Endometrium (tissue), 2 donors: ENCODE results near the gene GOLGA1.
A peak's percentile ranks its signal among the peaks of the same experiment; 100 is the strongest.
"Not testable (repeated sequence)": the region's sequence is repeated elsewhere in the genome, so short reads cannot be mapped to it uniquely, and the experiment has no call there.

Source experiments
- FAIRE-seq: peaks from 2 replicates; lab custom pipeline; 2012; peaks lifted over from hg19 to GRCh38; lab: Jason Lieb, UNC
- donor health status: control.
- donor health status: control.

The GOLGA1 gene

GRCh38 chr9:124934290-124934689 is 6.6 kb downstream of the GOLGA1 start:
- FAIRE-seq, result no peak

- no peak for FAIRE-seq
Measured at GRCh38 chr9:124932333-124932732, 8.6 kb downstream of the GOLGA1 start.

- no peak for FAIRE-seq
Measured at GRCh38 chr9:124929464-124929863, 11.4 kb downstream of the GOLGA1 start.

- no peak for FAIRE-seq
Measured at GRCh38 chr9:124928116-124928515, 12.8 kb downstream of the GOLGA1 start.

- not testable (repeated sequence) for FAIRE-seq
Measured at GRCh38 chr9:124920394-124920793, 20.5 kb downstream of the GOLGA1 start.

GRCh38 chr9:124914753-124915405 is 26.0 kb downstream of the GOLGA1 start:
- no peak for FAIRE-seq

GRCh38 chr9:124913378-124913777 is 27.5 kb downstream of the GOLGA1 start:
- FAIRE-seq, result no peak

- no peak for FAIRE-seq
Measured at GRCh38 chr9:124911766-124912165, 29.1 kb downstream of the GOLGA1 start.

GRCh38 chr9:124908098-124908497 is 32.8 kb downstream of the GOLGA1 start:
- FAIRE-seq, result no peak

GRCh38 chr9:124906966-124907365 is 33.9 kb downstream of the GOLGA1 start:
- FAIRE-seq, result peak; percentile 74

- FAIRE-seq, result no peak
Measured at GRCh38 chr9:124899845-124900244, 41.0 kb downstream of the GOLGA1 start.

GRCh38 chr9:124897570-124898460 is 43.1 kb downstream of the GOLGA1 start:
- FAIRE-seq, result no peak

- FAIRE-seq, result no peak
Measured at GRCh38 chr9:124894741-124895170, 46.1 kb downstream of the GOLGA1 start.

- no peak for FAIRE-seq
Measured at GRCh38 chr9:124894035-124894740, 46.7 kb downstream of the GOLGA1 start.

GRCh38 chr9:124890179-124890578 is 50.7 kb downstream of the GOLGA1 start:
- no peak for FAIRE-seq

GRCh38 chr9:124889006-124889405 is 51.9 kb downstream of the GOLGA1 start:
- no peak for FAIRE-seq

- FAIRE-seq, result no peak
Measured at GRCh38 chr9:124887832-124888231, 53.1 kb downstream of the GOLGA1 start.

GRCh38 chr9:124886866-124887492 is 53.9 kb downstream of the GOLGA1 start:
- no peak for FAIRE-seq

GRCh38 chr9:124886461-124886860 is 54.4 kb downstream of the GOLGA1 start:
- no peak for FAIRE-seq

- FAIRE-seq, result no peak
Measured at GRCh38 chr9:124885551-124885950, 55.3 kb downstream of the GOLGA1 start.

- FAIRE-seq, result no peak
Measured at GRCh38 chr9:124884376-124884775, 56.5 kb downstream of the GOLGA1 start.

- no peak for FAIRE-seq
Measured at GRCh38 chr9:124882231-124882630, 58.7 kb downstream of the GOLGA1 start.
